Vagina (tissue), 2 donors: ENCODE data around the gene PRR22.
A peak's percentile ranks its signal among the peaks of the same experiment; 100 is the strongest.

Experiments
- CTCF ChIP-seq, 3 experiments: fragments of 450-650 bp in 2 of 3; fragments of 200-600 bp in 1 of 3; sonication (generic) in 1 of 3; IDR thresholded peaks; one replicate each; pipeline ENCODE4 v1.5.1; 2017 to 2019; ENCODE audit warnings: antibody characterized with exemption in 3 of 3, mild to moderate bottlenecking in 2 of 3, moderate library complexity in 2 of 3
- POLR2AphosphoS5 ChIP-seq, 2 donors: sonication (generic); formaldehyde crosslinking; IDR thresholded peaks; one replicate each; pipeline ENCODE4 v1.9.0; 2017; ENCODE audit warnings: antibody characterized with exemption in 2 of 2, mild to moderate bottlenecking in 2 of 2, low read depth in 1 of 2; ENCODE audit not compliant: insufficient read depth in 1 of 2

GRCh38 chr19:5827891-5828660 lies 43.5 kb upstream of the PRR22 start:
- TF ChIP-seq CTCF (IDR thresholded peaks at IDR 0.05) (no peak), POLR2AphosphoS5 (IDR thresholded peaks at IDR 0.05; ENCODE audit: insufficient read depth in 1 of 2, low read depth in 1 of 2) (peak in 1 of 2 donors; percentile 91)
